Ecto neural progenitor cell (in vitro differentiated cells): ENCODE measurements around the gene ZNF879.

ENCODE experiments used
- DNase-seq: peaks from one replicate; pipeline ENCODE4 v3.0.0-alpha.2; 2018; ENCODE audit warnings: low spot score

Gene ZNF879

DNA sequence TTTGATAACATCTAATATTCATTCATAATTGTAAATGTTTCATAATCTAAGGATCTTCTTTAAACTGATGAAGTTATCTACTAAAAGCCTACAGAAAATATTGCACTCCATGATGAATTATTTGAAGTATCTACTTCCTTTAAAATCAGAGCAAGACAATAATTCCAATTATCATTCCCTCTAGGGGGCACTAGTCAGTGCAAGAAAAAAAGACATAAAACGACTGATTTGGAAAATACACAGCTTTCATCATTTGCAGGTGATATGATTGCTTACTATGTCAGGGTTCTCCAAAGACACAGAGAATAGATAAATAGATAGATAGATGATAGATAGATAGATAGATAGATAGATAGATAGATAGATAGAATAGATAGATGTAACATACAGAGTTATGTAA, 14.9 kb upstream of the ZNF879 start:
- no peak for DNase-seq

DNA sequence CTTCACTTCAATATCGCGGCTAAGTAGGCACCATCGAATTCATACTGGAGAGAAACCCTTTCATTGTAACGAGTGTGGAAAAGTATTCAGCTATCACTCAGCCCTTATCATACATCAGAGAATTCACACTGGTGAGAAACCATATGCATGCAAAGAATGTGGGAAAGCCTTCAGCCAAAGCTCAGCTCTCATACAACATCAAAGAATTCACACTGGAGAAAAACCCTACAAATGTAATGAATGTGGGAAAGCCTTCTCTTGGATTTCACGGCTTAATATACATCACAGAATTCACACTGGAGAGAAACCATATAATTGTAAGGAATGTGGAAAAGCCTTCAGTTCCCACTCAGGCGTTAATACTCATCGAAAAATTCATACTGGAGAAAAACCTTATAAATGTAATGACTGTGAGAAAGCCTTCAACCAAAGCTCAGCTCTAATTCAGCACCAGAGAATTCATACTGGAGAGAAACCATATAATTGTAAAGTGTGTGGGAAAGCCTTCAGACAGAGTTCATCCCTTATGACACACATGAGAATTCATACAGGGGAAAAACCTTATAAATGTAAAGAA, 9.5 kb downstream of the ZNF879 start:
- DNase-seq: no peak

DNA sequence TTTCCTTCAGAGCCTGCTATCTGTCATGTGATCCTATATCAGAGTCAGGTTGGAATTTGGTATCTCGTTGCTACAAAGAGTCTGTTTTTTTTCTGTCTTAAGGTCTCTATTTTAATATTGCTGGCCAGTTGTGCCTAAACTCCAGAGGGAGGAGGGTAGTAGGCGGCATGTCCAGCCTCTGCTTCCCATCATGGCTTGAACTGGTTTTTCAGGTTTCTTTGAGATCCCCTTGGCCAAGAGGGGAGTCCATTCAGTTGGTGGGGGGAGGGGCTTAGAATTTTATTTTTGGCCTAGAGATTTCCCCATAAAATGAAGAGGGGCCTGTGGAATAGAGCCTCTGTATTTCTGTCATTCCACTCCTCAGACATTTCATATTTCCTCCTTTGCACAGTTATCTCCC, 21.2 kb downstream of the ZNF879 start:
- DNase-seq: no peak

DNA sequence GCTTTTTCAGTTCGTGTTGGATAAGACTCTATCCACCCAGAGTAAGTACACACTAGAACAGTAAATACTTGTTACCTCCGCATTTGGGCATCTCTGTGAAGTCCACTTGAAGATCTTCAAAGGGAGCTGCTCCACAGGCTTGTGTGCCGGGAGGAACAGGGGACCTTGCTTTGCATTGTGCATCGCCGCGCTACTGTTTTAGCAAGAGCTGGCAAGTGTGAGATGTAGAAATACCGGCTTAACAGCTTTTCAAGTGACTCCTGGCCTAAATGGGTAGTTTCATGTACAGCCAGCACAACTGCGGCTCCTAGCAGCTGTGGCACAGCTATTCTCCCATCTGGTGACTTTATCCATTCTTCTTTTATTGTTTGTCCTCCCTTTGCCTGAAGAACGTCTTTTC, 28.2 kb downstream of the ZNF879 start:
- no peak for DNase-seq

DNA sequence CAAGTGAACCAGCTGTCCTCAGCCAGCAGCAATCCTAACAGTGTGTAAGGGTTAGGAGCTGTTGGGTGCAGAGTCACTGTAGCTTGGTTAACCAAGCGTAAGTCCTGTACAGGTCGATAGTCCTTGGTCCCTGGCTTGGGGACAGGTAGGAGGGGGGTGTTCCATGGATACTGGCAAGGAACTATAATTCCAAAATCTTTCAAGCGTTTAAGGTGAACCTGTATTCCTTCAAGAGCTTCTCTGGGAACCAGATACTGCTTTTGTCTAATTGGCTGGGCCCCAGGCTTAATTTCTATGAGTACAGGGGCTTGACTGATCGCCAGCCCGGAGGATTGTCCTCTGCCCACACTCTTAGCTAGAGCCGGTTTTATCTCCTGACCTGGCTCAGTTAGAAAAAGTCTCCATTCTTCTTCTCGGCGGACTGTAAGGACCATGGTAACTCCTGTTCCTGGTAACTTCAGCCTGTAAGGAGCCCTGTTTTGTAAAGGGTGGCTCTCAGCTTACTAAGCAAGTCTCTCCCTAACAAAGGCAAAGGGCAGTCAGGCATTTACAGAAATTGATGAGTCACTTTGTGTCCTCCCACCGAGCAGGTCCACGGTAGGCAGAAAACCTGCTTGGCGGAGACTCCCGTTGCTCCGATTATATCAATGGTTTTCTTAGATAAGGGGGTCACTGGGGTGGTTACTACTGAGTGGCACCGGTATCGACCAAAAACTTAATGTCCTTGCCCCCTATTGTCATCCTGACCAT, 30.6 kb downstream of the ZNF879 start:
- no peak for DNase-seq

DNA sequence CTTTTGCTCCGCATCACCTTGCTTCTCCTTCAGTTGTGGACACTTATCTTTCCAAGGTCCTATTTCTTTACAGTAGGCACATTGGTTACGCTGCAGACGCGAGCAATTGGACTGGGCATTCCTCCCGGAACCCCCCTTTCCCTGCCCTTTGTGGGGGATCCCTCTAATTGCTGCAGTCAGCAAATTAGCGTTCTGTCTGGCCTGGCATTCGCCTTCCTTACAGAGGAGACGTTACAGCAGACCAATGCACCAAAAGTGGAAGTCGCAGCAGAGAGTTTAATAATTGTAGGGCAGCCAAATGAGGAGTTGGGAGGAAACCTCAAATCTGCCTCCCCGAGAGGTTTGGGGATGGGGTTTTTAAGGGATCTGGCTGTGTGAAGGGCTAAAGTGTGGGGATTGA, 31.3 kb downstream of the ZNF879 start:
- no peak for DNase-seq

DNA sequence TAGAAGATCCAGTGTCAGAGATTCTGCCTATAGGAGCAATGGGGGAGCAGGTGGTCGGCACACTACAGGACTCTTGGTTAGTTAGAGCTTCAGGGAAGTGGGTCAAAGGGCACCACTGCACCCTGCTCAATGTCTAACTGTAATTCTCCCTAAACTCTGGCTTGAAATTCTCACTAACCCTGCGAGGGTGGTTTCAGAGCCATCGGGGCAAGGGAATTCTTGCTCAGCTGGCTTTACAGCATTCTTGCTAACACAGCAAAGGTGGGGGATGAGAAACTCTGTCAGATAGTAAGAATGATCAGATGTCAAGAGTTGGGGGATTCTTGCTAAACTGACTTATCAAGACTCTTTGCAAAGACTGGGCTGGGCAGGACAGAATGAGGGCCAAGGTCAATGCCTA, 31.8 kb downstream of the ZNF879 start:
- no peak for DNase-seq

DNA sequence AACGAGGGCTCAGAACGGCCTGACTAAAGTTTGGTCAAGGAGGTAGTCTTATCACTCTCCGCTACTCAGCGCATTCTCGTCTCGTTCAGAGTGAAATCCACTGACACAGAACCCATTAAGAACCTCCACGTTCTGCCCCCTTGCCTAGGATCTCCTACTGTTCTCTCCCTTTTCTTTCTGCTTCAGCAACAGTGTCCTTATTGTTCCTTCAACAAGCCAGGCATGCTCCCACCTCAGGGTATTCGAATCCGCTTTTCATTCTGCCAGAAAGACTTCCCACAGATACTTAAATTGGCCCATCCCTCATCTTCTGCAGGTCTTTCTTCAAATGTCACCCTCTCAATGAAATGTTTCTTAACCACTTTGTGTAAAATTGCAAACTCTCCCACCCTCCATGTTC, 32.2 kb downstream of the ZNF879 start:
- no peak for DNase-seq

DNA sequence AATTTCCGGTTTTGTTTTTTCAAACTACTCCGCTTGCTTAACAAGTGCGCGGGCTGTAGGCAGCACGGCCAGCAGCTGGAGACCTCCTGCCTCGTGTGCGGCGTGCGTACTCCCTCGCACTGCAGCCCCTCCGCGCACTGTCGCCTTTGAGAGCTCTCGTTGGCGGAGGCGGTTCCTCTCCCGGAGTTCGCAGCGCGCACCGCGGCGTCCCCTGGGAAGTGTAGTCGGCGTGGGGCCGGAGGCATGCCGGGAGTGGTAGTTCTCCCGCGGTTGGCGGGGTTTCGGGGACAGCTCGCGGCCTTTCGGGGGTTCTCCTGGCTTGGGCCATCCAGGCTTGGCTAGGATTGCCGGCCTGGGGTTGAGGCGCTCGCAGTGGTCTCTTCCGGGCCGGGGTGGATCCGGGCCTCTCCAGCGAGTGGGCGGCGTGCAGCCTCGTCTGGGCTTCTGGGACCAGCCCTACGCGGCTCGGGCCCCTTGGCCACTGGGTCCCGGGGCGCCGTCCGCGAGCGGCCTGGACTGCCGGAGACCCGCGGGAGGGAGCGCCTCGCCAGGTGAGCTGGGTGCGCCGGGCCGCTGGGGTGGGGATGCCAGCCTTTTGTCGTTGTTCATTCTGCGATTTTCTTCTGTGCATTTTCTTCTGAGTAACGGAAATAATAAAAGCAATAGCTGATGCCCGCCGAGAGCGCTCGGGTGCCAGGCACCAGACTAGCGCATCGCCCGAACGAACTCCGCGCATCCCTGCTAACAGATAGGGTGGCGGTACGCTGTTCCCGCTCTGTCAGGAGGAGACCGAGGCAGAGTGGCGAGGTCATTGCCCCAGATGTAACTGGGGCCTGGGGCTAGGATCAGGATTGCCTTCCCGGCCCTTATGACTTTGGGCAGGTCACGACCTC, 36.8 kb downstream of the ZNF879 start, which contains the start of gene ZNF354C:
Gene ZNF354C, plus strand, starts transcription at position 258 of the 893 bp plus-strand sequence. CDS start 1,696 bp downstream, outside the sequence.
- peak; percentile 92 for DNase-seq

DNA sequence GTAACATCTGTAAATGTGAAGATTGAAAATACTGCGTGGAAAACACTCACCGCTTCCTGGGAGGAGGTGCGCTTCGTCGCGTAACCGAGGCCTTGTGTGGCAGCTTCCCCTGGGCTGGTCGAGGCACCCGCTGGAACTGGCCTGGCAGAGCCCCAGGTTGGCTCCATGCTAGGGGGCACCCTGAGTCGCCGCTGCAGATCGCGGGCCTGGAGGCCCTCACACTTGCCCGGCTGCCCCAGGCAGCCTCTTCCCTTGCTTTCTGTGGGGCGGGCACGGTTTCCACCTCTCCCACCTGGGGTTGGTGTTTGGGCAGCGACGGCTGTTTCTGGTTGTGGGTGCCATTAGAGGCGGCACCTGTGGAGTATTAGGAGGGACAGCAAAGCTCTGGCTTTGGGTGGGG, 37.4 kb downstream of the ZNF879 start:
- DNase-seq: no peak

DNA sequence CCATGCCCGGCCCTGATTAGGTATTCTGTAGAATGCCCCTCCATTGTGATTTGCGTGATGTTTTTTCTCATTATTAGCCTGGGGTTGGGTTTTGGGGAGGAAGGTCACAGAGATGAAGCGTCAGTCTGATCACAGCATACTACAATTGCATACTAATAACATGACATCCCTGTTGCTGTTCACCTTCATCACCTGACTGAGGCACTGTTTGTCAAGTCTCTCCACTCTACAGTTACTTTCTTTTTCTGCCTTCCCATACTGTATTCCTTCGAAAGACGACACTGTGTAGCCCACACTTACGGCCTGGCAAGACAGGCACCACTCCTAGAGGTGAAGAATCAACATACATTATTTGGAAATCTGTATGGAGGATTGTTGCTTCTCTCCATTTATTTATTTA, 42.1 kb downstream of the ZNF879 start:
- DNase-seq: no peak

DNA sequence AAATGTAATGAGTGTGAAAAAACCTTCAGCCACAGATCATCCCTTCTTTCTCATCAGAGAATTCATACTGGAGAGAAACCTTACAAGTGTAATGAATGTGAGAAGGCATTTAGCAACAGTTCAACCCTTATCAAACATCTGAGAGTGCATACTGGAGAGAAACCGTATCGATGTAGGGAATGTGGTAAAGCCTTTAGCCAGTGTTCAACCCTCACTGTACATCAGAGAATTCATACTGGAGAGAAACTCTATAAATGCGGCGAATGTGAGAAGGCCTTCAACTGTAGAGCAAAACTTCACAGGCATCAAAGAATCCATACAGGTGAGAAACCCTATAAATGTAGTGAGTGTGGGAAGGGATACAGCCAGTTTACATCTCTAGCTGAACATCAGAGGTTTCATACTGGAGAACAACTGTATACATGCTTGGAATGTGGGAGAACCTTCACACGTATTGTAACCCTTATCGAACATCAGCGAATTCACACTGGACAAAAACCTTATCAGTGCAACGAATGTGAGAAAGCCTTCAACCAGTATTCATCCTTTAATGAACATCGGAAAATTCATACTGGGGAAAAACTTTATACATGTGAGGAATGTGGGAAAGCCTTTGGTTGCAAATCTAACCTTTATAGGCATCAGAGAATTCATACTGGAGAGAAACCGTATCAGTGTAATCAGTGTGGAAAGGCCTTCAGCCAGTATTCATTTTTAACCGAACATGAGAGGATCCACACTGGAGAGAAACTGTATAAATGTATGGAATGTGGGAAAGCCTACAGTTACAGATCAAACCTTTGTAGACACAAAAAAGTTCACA, 55.8 kb downstream of the ZNF879 start:
- no peak for DNase-seq

DNA sequence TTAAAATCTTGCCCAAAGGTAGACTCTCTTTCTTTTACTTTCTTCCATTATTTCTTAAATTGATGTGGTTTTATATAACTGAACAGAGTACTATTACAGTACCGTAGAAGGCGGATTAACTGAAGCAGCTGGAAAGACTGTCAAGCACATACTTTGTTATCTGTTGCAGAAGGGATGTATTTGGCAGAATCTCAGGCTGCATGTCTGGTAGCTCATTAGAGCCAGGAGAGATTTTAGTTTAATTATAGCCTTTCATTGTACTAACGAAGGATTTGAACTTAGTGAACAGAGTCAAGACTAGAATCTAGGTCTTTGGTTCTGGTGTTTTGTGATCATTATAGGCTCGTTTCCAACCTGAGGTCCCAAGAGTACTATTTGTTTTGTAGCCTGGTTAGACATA, 57.1 kb downstream of the ZNF879 start:
- no peak for DNase-seq
